ENCODE data around the gene MRPS2.

MRPS2 gene

DNA sequence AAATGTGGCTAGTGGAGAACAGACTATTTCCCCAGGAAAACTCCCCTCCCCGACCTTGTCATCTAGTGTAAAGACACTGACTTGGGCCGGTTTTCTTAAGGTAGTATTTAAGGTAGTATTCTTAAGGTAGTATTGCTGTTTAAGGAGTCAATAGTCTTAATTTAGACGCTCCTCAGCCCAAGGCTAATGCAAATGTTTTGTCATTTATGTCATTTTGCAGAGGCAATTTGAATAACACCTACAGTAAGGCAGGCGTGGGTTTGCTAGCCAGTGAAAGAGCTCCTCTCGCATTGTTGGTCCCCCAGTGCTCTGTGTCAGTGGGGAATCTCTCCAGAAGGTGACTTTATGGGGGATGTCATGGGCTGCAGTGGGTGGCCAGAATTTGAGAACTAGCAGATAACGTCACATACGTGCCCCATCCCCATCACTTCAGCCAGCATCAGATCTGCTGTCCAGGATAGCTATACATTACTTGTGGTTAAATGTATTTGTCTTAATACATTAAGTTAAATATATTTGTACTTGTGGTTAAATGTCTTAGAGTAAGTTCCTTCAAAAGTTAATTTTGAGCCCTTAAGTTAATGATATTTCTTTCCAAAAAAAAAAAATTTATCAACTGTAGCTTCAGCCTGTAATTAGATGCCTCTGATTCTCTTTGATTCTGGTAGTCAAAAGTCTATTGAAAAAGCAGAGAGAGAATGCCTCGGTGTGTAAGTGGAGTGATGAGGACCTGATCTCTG lies 18.3 kb upstream of the MRPS2 start:
- no peaks in the 10 kb centered on the region for H3K27me3 ChIP-seq (ENCODE audit: low read depth, low read length)
- H3K9me3 ChIP-seq (ENCODE audit: control insufficient read depth in 1 of 2, low read length in 2 of 2), result no peaks in the 10 kb centered on the region
- no peak overlapping the region for H3K4me3 ChIP-seq (ENCODE audit: low read depth in 1 of 2, low read length in 2 of 2)
- H3K4me1 ChIP-seq (ENCODE audit: control insufficient read depth in 1 of 2, insufficient read depth in 2 of 2, low read length in 2 of 2), result peaks cover 4 to 7% of the 10 kb centered on the region in 2 donors
- no peak overlapping the region for H3K27ac ChIP-seq (ENCODE audit: low read length)
- H3K36me3 ChIP-seq (ENCODE audit: control insufficient read depth in 1 of 2, insufficient read depth in 2 of 2, low read length in 2 of 2), result peaks cover 6 to 31% of the 10 kb centered on the region in 2 donors

DNA sequence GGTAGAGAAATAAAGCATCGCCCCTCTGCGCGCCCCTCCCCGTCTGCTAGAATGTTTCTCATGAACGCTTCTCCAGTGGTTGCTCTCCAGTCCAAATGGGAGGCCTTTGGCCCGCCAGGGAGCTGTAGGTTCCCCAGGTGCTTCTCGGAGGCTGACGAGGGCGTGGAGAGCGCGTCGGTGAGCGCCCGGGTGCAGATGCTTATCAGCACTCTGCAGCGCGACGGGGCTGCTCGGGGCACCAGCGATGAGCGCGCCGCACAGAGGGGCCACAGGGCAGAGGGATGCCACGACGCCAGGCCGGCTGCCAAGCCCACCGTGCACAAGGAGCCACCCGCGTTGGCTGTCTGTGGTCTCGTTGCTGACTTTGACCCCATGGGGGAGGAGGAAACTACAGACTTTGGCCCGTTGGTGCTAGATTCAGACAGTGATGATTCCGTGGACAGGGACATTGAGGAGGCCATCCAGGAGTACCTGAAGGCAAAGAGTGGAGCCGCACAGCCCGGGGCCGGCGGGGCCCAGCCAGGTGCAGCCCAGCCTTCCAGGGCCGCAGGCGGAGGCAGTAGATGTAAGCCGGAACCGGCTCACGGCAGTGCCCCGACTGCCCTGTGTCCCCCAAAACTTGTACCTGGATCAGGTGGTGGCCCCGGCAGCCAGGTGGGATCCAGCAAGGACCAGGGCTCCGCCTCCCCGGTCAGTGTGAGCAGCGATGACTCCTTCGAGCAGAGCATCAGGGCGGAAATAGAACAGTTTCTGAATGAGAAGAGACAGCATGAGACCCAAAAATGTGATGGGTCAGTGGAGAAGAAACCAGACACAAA lies 15.8 kb upstream of the MRPS2 start:
- H3K27me3 ChIP-seq (ENCODE audit: low read depth, low read length), result no peaks in the 10 kb centered on the region
- H3K4me3 ChIP-seq (ENCODE audit: low read depth in 1 of 2, low read length in 2 of 2), result no peak overlapping the region
- peaks cover 6 to 46% of the 10 kb centered on the region in 2 donors for H3K36me3 ChIP-seq (ENCODE audit: control insufficient read depth in 1 of 2, insufficient read depth in 2 of 2, low read length in 2 of 2)
- peaks cover 4 to 7% of the 10 kb centered on the region in 2 donors for H3K4me1 ChIP-seq (ENCODE audit: control insufficient read depth in 1 of 2, insufficient read depth in 2 of 2, low read length in 2 of 2)
- no peaks in the 10 kb centered on the region for H3K9me3 ChIP-seq (ENCODE audit: control insufficient read depth in 1 of 2, low read length in 2 of 2)
- H3K27ac ChIP-seq (ENCODE audit: low read length), result no peak overlapping the region

GRCh38 chr9:135485385-135485784 lies 15.1 kb upstream of the MRPS2 start:
- Histone ChIP-seq H3K4me3 (ENCODE audit: low read depth in 1 of 2, low read length in 2 of 2) (no peak overlapping the region), H3K27me3 (ENCODE audit: low read depth, low read length) (no peaks in the 10 kb centered on the region), H3K36me3 (ENCODE audit: control insufficient read depth in 1 of 2, insufficient read depth in 2 of 2, low read length in 2 of 2) (peaks cover 6 to 46% of the 10 kb centered on the region in 2 donors), H3K9me3 (ENCODE audit: control insufficient read depth in 1 of 2, low read length in 2 of 2) (no peaks in the 10 kb centered on the region), H3K27ac (ENCODE audit: low read length) (no peak overlapping the region), H3K4me1 (ENCODE audit: control insufficient read depth in 1 of 2, insufficient read depth in 2 of 2, low read length in 2 of 2) (peaks cover 4 to 7% of the 10 kb centered on the region in 2 donors)

GRCh38 chr9:135485832-135486231 lies 14.7 kb upstream of the MRPS2 start:
- Histone ChIP-seq H3K27ac (ENCODE audit: low read length) (no peak overlapping the region), H3K36me3 (ENCODE audit: control insufficient read depth in 1 of 2, insufficient read depth in 2 of 2, low read length in 2 of 2) (peaks cover 6 to 46% of the 10 kb centered on the region in 2 donors), H3K4me1 (ENCODE audit: control insufficient read depth in 1 of 2, insufficient read depth in 2 of 2, low read length in 2 of 2) (peaks cover 2 to 3% of the 10 kb centered on the region in 2 donors), H3K4me3 (ENCODE audit: low read depth in 1 of 2, low read length in 2 of 2) (no peak overlapping the region), H3K9me3 (ENCODE audit: control insufficient read depth in 1 of 2, low read length in 2 of 2) (no peaks in the 10 kb centered on the region), H3K27me3 (ENCODE audit: low read depth, low read length) (no peaks in the 10 kb centered on the region)

- Histone ChIP-seq H3K36me3 (ENCODE audit: control insufficient read depth in 1 of 2, insufficient read depth in 2 of 2, low read length in 2 of 2) (peaks cover 6 to 46% of the 10 kb centered on the region in 2 donors), H3K27ac (ENCODE audit: low read length) (no peak overlapping the region), H3K9me3 (ENCODE audit: control insufficient read depth in 1 of 2, low read length in 2 of 2) (no peaks in the 10 kb centered on the region), H3K4me1 (ENCODE audit: control insufficient read depth in 1 of 2, insufficient read depth in 2 of 2, low read length in 2 of 2) (no peaks in the 10 kb centered on the region), H3K4me3 (ENCODE audit: low read depth in 1 of 2, low read length in 2 of 2) (no peak overlapping the region), H3K27me3 (ENCODE audit: low read depth, low read length) (no peaks in the 10 kb centered on the region)
Measured at GRCh38 chr9:135486267-135487065, 14.0 kb upstream of the MRPS2 start.

- no peak overlapping the region for H3K27ac ChIP-seq (ENCODE audit: low read length)
- H3K36me3 ChIP-seq (ENCODE audit: control insufficient read depth in 1 of 2, insufficient read depth in 2 of 2, low read length in 2 of 2), result peaks cover 6 to 46% of the 10 kb centered on the region in 2 donors
- no peaks in the 10 kb centered on the region for H3K9me3 ChIP-seq (ENCODE audit: control insufficient read depth in 1 of 2, low read length in 2 of 2)
- H3K4me3 ChIP-seq (ENCODE audit: low read depth in 1 of 2, low read length in 2 of 2), result no peak overlapping the region
- H3K4me1 ChIP-seq (ENCODE audit: control insufficient read depth in 1 of 2, insufficient read depth in 2 of 2, low read length in 2 of 2), result no peaks in the 10 kb centered on the region
- H3K27me3 ChIP-seq (ENCODE audit: low read depth, low read length), result no peaks in the 10 kb centered on the region
Measured at GRCh38 chr9:135487281-135488012, 13.0 kb upstream of the MRPS2 start.

DNA sequence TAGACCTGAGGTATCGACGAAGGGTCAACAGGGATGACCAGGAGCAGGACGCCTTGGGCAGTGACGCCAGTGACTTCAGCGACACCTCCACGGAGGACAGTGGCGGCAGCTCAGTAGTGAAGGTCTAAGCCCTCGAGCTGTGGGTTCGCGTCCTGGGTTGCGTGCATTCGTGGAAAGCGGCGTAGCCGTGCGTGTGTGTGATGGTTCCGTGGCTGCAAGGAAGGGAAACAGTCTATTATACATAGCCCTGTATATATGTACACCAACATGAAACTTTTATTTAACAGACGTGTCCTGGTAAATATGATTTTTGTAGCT lies 12.5 kb upstream of the MRPS2 start:
- Histone ChIP-seq H3K4me3 (ENCODE audit: low read depth in 1 of 2, low read length in 2 of 2) (no peak overlapping the region), H3K4me1 (ENCODE audit: control insufficient read depth in 1 of 2, insufficient read depth in 2 of 2, low read length in 2 of 2) (no peaks in the 10 kb centered on the region), H3K9me3 (ENCODE audit: control insufficient read depth in 1 of 2, low read length in 2 of 2) (no peaks in the 10 kb centered on the region), H3K27ac (ENCODE audit: low read length) (no peak overlapping the region), H3K36me3 (ENCODE audit: control insufficient read depth in 1 of 2, insufficient read depth in 2 of 2, low read length in 2 of 2) (peaks cover 6 to 46% of the 10 kb centered on the region in 2 donors), H3K27me3 (ENCODE audit: low read depth, low read length) (no peaks in the 10 kb centered on the region)

- Histone ChIP-seq H3K4me3 (ENCODE audit: low read depth in 1 of 2, low read length in 2 of 2) (no peak overlapping the region), H3K9me3 (ENCODE audit: control insufficient read depth in 1 of 2, low read length in 2 of 2) (no peaks in the 10 kb centered on the region), H3K36me3 (ENCODE audit: control insufficient read depth in 1 of 2, insufficient read depth in 2 of 2, low read length in 2 of 2) (peaks cover 6 to 46% of the 10 kb centered on the region in 2 donors), H3K27ac (ENCODE audit: low read length) (no peak overlapping the region), H3K4me1 (ENCODE audit: control insufficient read depth in 1 of 2, insufficient read depth in 2 of 2, low read length in 2 of 2) (no peaks in the 10 kb centered on the region), H3K27me3 (ENCODE audit: low read depth, low read length) (no peaks in the 10 kb centered on the region)
Measured at GRCh38 chr9:135488527-135488926, 12.0 kb upstream of the MRPS2 start.

- Histone ChIP-seq H3K9me3 (ENCODE audit: control insufficient read depth in 1 of 2, low read length in 2 of 2) (no peaks in the 10 kb centered on the region), H3K27ac (ENCODE audit: low read length) (no peak overlapping the region), H3K27me3 (ENCODE audit: low read depth, low read length) (no peaks in the 10 kb centered on the region), H3K4me3 (ENCODE audit: low read depth in 1 of 2, low read length in 2 of 2) (no peak overlapping the region), H3K4me1 (ENCODE audit: control insufficient read depth in 1 of 2, insufficient read depth in 2 of 2, low read length in 2 of 2) (no peaks in the 10 kb centered on the region), H3K36me3 (ENCODE audit: control insufficient read depth in 1 of 2, insufficient read depth in 2 of 2, low read length in 2 of 2) (peaks cover 6 to 42% of the 10 kb centered on the region in 2 donors)
Measured at GRCh38 chr9:135489188-135489906, 11.1 kb upstream of the MRPS2 start.

- Histone ChIP-seq H3K4me1 (ENCODE audit: control insufficient read depth in 1 of 2, insufficient read depth in 2 of 2, low read length in 2 of 2) (no peaks in the 10 kb centered on the region), H3K9me3 (ENCODE audit: control insufficient read depth in 1 of 2, low read length in 2 of 2) (no peaks in the 10 kb centered on the region), H3K27ac (ENCODE audit: low read length) (no peak overlapping the region), H3K36me3 (ENCODE audit: control insufficient read depth in 1 of 2, insufficient read depth in 2 of 2, low read length in 2 of 2) (peaks cover 4 to 32% of the 10 kb centered on the region in 2 donors), H3K4me3 (ENCODE audit: low read depth in 1 of 2, low read length in 2 of 2) (no peak overlapping the region), H3K27me3 (ENCODE audit: low read depth, low read length) (no peaks in the 10 kb centered on the region)
Measured at GRCh38 chr9:135490166-135490870, 10.2 kb upstream of the MRPS2 start.
